Esophagus squamous epithelium (tissue), 5 donors: ENCODE measurements around the gene LTBP2. TPM values are rescaled to one million over a fixed set of nuclear protein-coding genes. Genes with fewer than 3 reads are reported as not detected.

Experiments used
- DNase-seq: peaks from one replicate; lab custom pipeline; 2025; lab: John Stamatoyannopoulos, UW
- H3K27ac ChIP-seq, 4 donors: fragments of 200-600 bp; sonication (generic); one replicate each; pipeline ENCODE4 v1.5.1; 2016 to 2019; ENCODE audit warnings: mild to moderate bottlenecking in 1 of 4
- H3K27me3 ChIP-seq, 4 donors: fragments of 200-600 bp; sonication (generic); 1 replicate in 3 of 4; 2 replicates in 1 of 4; pipeline versions ENCODE4 v1.5.1 to v1.6.0; 2017 to 2021; ENCODE audit warnings: antibody characterized with exemption in 1 of 4
- H3K36me3 ChIP-seq, 3 donors: fragments of 200-600 bp; sonication (generic); one replicate each; pipeline ENCODE4 v1.5.1; 2016 to 2019
- H3K4me1 ChIP-seq, 3 donors: fragments of 200-600 bp; sonication (generic); one replicate each; pipeline ENCODE4 v1.5.1; 2017 to 2019
- H3K4me3 ChIP-seq, 4 donors: fragments of 200-600 bp; sonication (generic); 1 replicate in 3 of 4; 2 replicates in 1 of 4; pipeline ENCODE4 v1.5.1; 2016 to 2019; ENCODE audit warnings: mild to moderate bottlenecking in 2 of 4, moderate library complexity in 1 of 4
- H3K9me3 ChIP-seq, 3 donors: fragments of 200-600 bp; sonication (generic); one replicate each; pipeline ENCODE4 v1.5.1; 2016 to 2019
- CTCF ChIP-seq, 6 experiments: fragments of 450-650 bp in 4 of 6; fragments of 200-600 bp in 2 of 6; sonication (generic) in 2 of 6; IDR thresholded peaks; one replicate each; pipeline ENCODE4 v1.5.1; 2016 to 2019; ENCODE audit warnings: antibody characterized with exemption in 6 of 6, mild to moderate bottlenecking in 4 of 6, moderate library complexity in 4 of 6
- POLR2A ChIP-seq, 4 donors: fragments of 450-650 bp; IDR thresholded peaks; one replicate each; pipeline ENCODE4 v1.6.1; 2017; ENCODE audit warnings: antibody characterized with exemption in 4 of 4, mild to moderate bottlenecking in 4 of 4, moderate library complexity in 3 of 4
- WGBS, 2 donors: methylation state at CpG; one replicate each; pipeline ENCODE4 v1.1.5; 2018; 5-methylcytosine and 5-hydroxymethylcytosine counted together
- intact Hi-C: fragments of 100-400 bp; cut with DNase I; formaldehyde crosslinking; loops from one replicate; pipeline ENCODE4 v1.15.0; 2022
- total RNA-seq, 4 donors: library from RNA; depleted of rRNA; stranded (reverse); fragments of >200 nt; gene quantifications; one replicate each; pipeline ENCODE4 v1.1.0, GENCODE V29; 2016
- donor health status: DM: yes; HTN: yes; CAD: no.

Gene LTBP2
- total RNA-seq, 4 donors from 2014 or later, result 10.3 to 41.6 (median 17.0) TPM

DNA sequence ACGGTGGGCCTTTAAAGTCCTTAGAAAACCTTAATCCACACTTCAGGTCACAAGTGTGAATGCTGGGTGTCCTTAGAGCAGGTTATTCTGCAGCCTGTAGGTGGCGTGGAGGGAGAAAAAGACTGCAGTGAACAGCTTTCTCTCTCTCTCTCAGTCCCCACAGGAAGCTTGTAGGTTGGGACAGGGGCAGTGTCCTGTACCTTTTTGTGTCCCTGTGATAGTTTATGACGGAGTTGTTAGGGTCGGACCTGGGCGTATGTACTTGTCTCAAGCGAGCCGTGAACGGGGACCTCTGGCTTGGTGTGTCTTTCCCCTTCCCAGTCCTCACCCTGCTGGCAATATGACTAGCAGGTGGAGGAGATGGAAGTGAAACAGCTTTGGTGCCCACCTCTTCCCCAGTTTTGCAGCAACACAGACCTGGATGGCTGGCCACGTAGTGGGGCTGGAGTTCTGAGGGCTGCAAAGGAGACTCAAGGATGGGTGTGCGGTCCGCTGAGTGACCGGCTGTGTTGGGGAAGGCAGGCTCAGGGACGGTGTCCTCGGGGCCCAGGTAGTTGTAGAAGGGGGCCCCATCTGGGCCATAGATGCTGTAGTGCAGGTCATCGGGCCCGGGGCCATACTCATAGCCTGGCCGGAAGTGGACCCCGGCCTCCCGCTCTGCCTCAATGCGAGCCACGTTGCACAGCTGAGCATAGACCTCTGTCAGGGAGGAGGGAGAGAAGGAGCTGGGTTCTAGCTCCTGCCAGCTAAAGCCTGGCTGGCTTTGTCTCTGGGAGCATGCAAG, 109.6 kb downstream of the LTBP2 start:
- intact Hi-C loops, result no loop called here
- peaks cover 0 to 64% (median 5%) of the 10 kb centered on the region in 3 donors for H3K36me3 ChIP-seq
- no peak for DNase-seq
- no peak overlapping the region for H3K27ac ChIP-seq
- H3K4me3 ChIP-seq, result no peak overlapping the region
- H3K27me3 ChIP-seq, result no peaks in the 10 kb centered on the region
- peaks cover 0 to 32% (median 0%) of the 10 kb centered on the region in 3 donors for H3K4me1 ChIP-seq
- H3K9me3 ChIP-seq, result no peaks in the 10 kb centered on the region
- WGBS, 2 donors, result 66 to 81% methylated on average over 15 to 17 of the region's 21 CpGs
- TF ChIP-seq CTCF (IDR thresholded peaks at IDR 0.05), result peak in 5 of 6 experiments; percentile 29 to 56 (median 42)
- TF ChIP-seq POLR2A (IDR thresholded peaks at IDR 0.05), result no peak

GRCh38 chr14:74501691-74502090, 110.3 kb downstream of the LTBP2 start:
- WGBS, 2 donors, result 58 to 63% methylated on average over 5 of the region's 5 CpGs

GRCh38 chr14:74501135-74501614, 110.9 kb downstream of the LTBP2 start:
- Histone ChIP-seq H3K4me1 (peaks cover 0 to 32% (median 0%) of the 10 kb centered on the region in 3 donors), H3K27me3 (no peaks in the 10 kb centered on the region), H3K4me3 (no peak overlapping the region), H3K9me3 (no peaks in the 10 kb centered on the region), H3K36me3 (peaks cover 0 to 56% (median 5%) of the 10 kb centered on the region in 3 donors), H3K27ac (peak overlapping the region in 1 of 4 donors; percentile 9)
- intact Hi-C loops, result no loop called here
- DNase-seq, result no peak
- WGBS, 2 donors, result 35 to 36% methylated on average over 3 to 6 of the region's 16 CpGs
- TF ChIP-seq POLR2A (IDR thresholded peaks at IDR 0.05) (no peak), CTCF (IDR thresholded peaks at IDR 0.05) (peak in 5 of 6 experiments; percentile 22 to 65 (median 58))

More at GRCh38 chr14:74501691-74502090, 110.3 kb downstream of the LTBP2 start:
- intact Hi-C loops, result no loop called here
- H3K36me3 ChIP-seq, result peaks cover 0 to 56% (median 5%) of the 10 kb centered on the region in 3 donors
- H3K4me3 ChIP-seq, result no peak overlapping the region
- no peak for DNase-seq
- H3K27me3 ChIP-seq, result no peaks in the 10 kb centered on the region
- H3K9me3 ChIP-seq, result no peaks in the 10 kb centered on the region
- no peak overlapping the region for H3K27ac ChIP-seq
- TF ChIP-seq CTCF (IDR thresholded peaks at IDR 0.05), result no peak
- no peak for TF ChIP-seq POLR2A (IDR thresholded peaks at IDR 0.05)
- H3K4me1 ChIP-seq, result peaks cover 0 to 32% (median 0%) of the 10 kb centered on the region in 3 donors

DNA sequence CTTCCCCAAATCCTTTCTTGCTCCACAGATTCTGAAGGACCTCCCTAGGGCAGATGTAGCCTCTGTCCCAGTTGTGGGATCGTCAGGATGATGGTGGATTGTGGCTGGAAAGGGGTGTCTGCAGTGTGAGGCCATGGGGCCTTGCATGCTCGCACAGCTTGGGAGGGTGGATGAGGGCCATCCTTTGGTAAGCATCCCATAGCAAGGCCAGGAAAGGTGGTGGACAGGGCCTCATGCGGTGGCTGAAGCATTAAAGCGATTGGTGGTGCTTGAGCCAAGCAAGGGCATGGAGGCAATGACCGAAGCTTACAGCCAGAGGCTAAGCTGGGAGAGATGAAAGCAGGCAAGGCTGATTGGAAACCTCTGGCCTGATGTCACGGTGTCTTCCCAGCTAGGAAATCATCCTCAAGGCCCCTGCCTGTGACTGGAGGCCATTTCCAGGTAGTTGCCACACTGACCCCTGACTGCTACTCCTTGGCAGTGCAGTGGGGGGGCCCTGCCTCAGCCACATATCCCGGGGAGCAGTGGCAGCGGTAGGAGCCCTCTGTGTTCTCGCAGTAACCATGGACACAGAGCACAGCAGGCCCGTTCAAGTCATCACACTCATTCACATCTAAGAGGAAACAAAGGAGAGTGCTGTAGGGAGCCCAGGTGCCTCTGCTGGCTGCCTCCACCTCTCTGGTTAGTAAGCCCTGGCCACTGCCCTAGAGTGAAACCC, 111.5 kb downstream of the LTBP2 start:
- H3K9me3 ChIP-seq, result no peaks in the 10 kb centered on the region
- peak overlapping the region in 1 of 4 donors; percentile 9 for H3K27ac ChIP-seq
- TF ChIP-seq CTCF (IDR thresholded peaks at IDR 0.05) (no peak), POLR2A (IDR thresholded peaks at IDR 0.05) (no peak)
- intact Hi-C loops, result no loop called here
- WGBS, 2 donors, result 75 to 100% methylated on average over 3 to 7 of the region's 10 CpGs
- H3K4me1 ChIP-seq, result peaks cover 0 to 32% (median 0%) of the 10 kb centered on the region in 3 donors
- no peaks in the 10 kb centered on the region for H3K27me3 ChIP-seq
- H3K36me3 ChIP-seq, result peaks cover 0 to 56% (median 5%) of the 10 kb centered on the region in 3 donors
- no peak for DNase-seq
- H3K4me3 ChIP-seq, result no peak overlapping the region
